HG02981 (cell line): ENCODE measurements around the gene HIPK2.

Experiments used
- ATAC-seq: cut with Tn5 transposase; IDR thresholded peaks from one replicate; pipeline ENCODE4 v1.9.1; 2021; ENCODE audit warnings: mild to moderate bottlenecking, moderate library complexity; ENCODE audit not compliant: unreplicated experiment

The HIPK2 gene

DNA sequence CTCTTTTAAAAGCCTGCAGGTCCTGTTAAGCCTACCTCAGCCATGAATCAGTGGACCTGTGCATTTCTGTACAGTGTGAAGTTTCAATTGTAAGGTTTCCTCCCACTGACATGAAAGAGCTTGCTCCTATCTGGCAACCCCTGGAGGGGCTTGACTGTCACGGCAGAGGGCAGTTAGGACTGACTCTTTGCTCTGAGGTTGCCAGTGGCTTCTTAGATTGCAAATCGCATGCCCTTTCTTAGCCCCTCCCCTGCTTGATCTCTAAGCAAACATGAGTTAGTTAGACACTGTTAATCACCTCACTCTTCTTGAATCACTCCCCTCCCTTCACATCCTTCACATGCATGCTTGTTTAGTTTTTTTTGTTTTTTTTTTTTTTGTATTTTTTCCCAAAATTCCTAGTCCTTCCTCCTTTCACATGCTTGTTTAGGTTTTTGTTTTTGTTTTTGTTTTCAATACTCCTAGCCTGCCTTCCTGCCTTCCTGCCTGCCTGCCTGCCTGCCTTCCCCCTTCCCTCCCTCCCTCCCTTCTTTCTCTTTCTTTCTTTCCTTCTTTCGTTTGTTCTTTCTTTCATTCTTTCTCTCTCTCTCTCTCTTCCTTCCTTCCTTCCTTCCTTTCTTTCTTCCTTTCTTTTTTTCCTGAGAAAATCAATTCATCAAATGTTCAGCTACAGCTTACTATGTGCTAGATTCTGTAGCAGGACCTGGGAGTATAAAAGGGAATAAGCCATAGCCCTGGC is 6.0 kb upstream of the HIPK2 start:
- no peak for ATAC-seq

DNA sequence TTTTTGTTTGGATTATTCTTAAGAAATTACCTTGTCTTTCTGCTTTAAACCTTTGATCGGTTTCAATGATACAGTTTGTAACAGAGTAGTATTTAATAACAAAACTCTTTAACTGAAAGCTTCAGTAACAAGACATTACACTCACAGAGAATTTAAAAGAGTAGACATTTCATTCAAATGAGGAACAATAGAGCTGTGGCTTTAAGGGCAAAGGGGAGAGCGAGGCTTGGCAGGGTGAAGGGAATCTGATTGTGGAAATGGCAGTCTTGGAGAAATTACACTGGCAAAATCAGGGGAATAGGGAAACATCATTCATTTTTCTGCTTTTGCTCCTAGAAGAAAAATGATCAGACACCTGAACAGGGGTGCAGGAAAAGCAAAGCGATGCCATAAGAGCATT is 5.1 kb upstream of the HIPK2 start:
- no peak for ATAC-seq

DNA sequence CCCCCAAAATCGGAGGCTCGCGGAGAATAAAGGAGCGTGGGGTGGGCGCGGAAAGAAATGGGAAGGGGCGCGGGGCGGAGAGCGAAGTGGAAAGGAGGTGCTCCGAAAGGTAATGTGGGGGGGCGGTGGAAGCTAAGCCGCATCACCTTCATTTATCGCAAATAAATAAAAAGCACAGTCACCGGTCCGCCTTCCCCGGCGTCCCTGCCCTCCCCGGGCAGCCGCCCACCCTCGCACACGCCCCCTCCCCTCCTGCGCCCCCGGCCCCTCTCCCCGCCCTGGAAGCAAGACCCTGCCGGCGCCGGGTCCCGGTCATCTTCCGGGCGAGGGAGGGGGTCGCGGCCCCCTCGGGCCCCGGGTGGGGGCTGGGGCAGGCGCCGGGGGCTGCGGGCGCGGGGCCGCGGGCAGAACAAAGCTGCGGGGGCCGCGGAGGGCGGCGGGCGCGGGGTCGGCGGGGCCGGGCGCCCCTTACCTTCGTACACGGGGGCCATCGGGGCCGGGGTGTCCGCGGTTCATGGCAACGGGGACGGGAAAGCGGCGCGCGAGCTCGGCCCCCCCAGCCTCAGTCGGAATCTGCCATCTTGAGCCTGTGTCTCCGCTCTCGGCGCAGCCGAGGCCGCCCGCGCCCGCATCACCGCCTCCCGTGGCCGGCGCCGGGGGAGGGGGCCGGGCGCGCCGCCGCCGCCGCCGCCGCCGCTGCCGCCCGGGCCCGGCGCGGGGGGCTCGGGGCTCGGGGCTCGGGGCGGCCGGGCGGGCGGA is 486 bp downstream of the HIPK2 start:
- ATAC-seq, result peak; percentile 28

DNA sequence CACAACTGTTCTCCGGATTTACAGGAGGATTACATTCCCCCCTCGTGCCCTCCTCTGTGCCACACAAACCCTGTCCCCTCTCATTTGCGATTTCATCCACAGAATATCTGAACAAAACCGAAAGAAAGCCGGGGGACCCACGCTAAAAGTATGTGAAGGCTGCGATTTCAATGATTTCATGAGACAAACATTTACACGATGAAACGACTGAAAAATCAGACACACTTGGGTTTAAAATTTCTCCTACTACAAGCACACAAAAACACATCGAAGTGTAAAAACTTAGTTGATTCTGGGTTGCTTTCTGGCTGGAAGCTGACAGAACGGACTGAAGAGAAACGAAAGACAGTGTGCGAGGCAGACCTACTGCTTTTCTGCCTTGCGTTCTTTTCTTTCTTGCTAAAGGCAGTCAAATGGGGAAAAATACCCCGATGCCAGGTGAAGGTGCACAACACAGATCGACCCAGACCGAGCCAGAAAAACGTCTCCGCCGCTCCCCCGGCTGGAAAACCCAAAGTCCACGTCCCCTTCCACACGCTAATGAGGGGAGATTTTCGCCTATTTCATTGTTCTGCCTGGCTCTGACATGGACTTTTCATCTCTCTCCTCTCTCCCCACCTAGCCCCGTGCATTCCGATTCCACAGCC is 1.2 kb downstream of the HIPK2 start:
- ATAC-seq, result no peak

DNA sequence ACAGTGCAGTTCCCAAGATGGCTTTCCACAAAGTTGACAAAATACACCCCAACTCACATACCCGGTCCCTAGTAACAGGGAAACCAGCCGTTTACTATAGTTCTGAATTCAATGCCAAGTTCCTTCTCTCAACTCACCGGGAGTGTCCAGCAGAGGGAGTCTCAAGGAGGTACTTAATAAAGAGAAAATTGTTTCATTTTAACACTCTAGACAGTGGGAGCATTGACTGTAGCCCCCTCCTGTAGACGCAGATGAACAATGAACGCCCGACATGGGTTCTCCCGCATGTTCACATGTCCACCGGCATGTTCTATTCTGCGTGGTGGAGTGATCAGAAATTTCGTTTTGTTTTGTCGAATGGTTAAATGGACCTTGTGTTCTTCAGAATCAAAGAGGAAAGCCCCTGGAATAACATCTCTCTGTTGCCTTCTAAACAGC is 1.9 kb downstream of the HIPK2 start:
- peak; percentile 30 for ATAC-seq

GRCh38 chr7:139774376-139774775 is 3.4 kb downstream of the HIPK2 start:
- no peak for ATAC-seq

- no peak for ATAC-seq
Measured at GRCh38 chr7:139773371-139773770, 4.4 kb downstream of the HIPK2 start.

DNA sequence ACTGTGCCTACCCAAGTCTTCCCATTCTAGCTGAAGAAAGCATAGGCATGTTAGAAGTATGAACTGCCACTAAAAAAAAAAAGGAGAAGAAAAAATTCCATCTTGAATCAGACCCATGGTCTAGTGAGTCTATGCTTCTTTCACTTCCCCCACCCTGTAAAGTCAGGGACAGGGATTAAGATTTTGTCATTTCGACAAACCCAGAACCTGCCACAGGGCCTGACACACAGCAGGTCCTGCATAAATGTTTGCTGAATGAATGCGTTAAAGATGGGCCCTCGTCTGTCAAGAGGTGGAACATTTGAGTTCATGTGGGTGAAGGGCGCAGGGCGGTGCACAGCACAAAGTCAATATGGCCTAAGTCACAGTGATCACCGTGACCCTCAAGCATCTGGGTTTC is 4.9 kb downstream of the HIPK2 start:
- no peak for ATAC-seq

DNA sequence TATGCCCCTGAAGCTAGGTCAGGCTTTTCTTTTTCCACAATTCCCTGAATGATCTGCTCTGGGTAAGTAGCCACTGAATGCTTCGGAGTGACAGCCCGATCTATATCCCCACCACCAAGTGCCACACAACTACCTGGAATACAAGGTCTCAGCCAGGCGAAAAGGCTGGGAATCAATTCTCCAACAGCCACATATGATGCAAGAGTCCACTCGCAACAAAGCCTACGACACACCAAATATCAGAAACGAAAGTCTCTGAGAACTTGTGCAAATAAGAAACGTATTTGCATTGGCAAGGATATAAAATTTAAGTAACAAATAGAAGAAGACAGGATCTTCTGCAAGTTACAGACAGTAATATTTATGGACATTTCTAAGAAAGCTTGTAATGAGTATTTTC is 5.7 kb downstream of the HIPK2 start:
- no peak for ATAC-seq

DNA sequence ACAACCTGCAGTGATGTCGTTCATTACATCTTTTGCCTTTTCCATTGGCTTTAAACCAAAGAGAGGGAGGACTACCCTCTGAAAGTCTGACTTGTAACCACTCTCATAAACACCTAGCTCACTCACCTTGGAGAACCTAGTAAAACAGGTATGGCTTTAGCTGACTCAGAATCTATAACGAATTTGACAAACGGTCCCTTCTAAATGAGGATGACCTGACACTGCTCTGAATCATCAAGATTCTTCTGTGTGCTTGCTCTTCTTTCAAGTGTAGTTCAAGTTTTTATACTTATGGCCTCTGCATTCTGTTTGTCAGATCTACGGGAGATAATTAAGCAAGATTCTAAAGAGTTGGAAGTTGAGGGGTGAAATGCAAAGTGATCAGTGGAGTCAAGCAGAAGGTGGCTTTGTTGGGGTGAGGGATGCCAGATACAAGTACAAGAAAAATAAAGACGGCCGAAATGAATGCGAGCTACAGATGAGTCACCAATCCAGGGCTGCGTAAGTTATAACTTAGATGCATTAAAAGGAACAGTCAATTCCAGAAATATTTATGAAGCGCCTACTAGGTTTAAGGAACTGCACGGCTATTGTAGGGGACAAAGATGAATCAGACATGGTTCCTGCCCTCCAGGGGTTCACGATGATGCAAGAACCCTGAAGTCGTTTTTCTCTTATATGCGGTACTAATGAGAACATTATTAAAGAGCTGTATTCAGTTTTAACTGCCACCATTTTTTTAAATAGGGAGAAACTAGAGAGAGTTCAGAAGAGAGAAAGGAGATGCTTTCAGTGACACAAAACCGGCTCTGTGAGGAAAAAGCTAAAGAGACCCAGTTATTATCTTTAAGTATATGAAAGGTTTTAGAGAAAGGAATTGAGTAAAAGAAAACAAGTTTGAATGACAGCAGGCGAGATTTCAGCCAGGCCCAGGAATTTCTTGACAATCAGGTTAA is 6.5 kb downstream of the HIPK2 start:
- ATAC-seq, result no peak

DNA sequence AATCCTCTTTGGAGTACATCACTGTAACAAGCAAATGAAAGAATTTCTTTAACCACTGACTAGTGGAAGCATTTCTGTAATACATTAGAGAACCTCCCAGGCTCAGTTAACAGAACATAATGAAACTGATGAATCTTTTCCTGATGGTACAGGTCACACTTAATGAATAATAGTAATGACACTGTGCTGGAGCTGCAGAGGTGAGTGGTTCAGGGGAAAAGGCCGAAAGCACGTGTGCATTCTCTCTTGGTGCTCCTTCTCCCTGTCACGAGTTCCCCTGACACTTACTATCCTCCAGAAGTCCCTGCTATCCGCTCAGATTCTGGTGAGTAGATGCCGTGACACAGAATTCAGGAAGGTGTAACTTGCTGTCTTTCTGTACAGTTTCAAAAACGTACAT is 8.0 kb downstream of the HIPK2 start:
- ATAC-seq, result no peak

DNA sequence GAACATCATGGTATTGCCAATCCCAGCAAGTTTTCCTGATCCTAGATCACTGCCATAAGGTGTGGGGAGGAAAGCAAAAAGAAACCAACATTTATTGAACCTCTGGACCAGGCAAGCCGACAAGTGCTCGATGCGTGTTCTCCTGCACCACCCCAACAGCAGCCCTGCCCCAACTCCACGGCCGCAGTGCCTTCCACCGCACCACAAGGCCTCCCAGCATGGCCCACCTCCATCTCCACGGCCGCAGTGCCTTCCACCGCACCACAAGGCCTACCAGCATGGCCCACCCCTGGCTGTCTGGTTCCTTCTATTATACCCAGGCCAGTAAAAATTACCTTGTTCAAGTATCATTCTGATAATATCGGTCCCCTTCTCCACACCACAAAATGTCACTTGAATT is 8.7 kb downstream of the HIPK2 start:
- ATAC-seq, result no peak

- no peak for ATAC-seq
Measured at GRCh38 chr7:139768249-139768824, 9.5 kb downstream of the HIPK2 start.

DNA sequence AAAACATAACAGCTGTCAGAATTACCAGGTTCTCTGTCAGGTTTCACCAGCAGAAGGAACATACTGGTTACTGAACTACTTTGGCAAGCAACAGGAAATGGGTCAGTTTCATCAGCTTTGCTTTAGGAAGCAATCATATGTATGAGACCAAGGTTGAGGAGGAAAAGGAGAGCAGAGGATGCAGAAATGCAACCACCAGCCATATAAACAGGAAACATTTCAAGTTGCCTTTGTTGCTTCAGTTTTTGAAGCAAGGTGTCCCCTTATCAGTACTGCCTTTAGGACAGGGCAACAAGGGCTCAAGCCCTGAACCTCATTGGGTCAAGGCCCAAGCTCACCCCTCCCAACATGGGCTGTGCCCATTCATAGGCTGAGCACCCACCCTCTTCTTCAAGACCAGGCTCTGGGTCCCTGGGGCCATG is 10.2 kb downstream of the HIPK2 start:
- peak; percentile 85 for ATAC-seq

DNA sequence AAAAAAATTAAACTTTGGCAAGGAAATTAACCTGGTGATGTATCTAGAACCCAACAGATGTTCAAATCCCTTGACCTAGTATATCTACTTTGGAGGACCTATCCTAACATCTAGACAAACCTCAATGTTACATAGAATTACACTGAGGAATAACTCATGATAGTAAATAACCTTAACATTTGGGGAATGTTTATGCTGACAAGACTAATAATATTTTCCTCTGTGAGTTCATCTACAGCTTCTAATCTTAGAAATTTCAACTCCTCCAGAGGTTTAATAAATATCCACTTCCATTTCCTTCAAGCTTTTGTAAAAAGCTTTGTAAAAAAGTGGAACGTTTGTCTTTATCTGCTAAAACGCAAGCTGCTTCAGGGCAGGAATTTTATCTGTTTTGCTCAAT is 12.7 kb downstream of the HIPK2 start:
- ATAC-seq, result no peak

DNA sequence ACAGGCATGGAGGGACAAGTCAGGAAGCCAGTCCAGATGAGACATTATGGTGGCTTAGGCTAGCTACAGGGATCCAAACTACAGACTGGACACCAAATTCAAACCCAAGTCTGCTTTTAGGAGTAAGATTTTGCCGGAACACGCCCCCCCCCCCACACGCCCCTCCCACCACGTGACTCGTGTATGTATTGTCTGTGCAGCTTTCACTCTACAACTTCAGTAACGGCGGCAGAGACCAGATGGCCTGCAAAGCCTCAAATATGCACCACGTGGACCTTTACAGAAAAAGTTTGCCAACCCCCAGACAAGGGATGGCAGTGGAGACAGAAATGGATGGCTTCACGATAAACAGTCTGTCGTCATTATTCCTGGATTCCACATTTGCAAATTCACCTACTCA is 14.5 kb downstream of the HIPK2 start:
- no peak for ATAC-seq

GRCh38 chr7:139762886-139763285 is 14.9 kb downstream of the HIPK2 start:
- no peak for ATAC-seq

DNA sequence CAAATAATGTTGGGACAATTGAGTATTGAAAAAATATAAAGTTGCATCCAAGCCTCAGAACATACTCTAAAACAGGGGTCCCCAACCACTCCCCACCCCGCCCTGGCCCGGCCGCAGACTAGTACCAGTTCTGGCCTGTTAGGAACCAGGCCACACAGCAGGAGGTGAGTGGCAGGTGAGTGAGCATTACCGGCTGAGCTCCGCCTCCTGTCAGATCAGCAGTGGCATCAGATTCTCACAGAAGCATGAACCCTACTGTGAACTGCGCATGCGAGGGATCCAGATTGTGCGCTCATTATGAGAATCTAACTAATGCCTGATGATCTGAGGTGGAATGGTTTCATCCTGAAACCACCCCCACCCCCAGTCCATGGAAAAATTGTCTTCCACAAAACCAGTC is 19.4 kb downstream of the HIPK2 start:
- ATAC-seq, result no peak

DNA sequence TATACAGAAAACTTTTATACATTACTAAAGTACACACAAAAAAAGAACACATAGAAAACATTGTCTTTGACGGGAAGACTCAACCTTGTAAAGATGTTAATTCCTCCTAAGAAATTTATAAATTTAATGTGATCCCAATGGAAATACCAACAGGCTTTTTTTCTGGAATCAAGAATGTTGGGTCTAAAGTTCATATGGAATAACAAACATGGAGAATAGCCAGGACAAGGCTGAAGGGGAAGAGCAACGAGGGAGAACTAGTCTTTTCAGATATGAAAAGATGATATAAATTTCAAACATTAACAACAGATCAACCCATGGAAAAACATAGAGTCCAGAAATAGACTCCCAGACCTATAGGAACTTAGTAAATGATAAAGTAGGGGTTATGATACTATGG is 19.8 kb downstream of the HIPK2 start:
- no peak for ATAC-seq

- ATAC-seq, result no peak
Measured at GRCh38 chr7:139753693-139754111, 24.1 kb downstream of the HIPK2 start.
